Activated CD4-positive, alpha-beta T cell treated with anti-CD3 and anti-CD28 coated beads, Interleukin-2, Interleukin-4, amounts not matched to agents 100 ng/mL and 50 ng/mL, durations not matched to agents 16 hours and 8 hours (primary cell): ENCODE measurements around the gene SMURF1.
"Not testable (repeated sequence)": the region's sequence is repeated elsewhere in the genome, so short reads cannot be mapped to it uniquely, and the experiment has no call there.

Experiments
- DNase-seq: peaks from one replicate; pipeline ENCODE4 v3.0.0-alpha.2; 2020; ENCODE audit warnings: low spot score

Gene SMURF1

DNA sequence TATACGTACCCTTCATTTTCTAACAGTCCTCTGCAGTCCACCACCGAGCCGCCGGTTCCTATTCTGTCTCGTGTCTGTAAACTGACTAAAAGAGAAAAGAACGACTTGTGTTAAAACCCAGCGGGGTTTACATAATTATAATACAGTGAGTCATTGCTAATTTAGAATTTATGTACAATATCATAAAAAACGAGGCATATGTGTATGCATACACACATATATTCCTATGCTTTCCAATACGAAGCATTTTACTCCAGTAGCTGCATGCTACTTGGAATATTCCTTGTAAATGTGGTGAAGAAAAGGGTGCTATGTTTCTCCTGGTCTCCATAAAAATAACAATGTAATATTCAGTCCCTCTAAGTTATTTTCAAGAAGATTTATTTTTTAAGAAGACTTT, 89.1 kb downstream of the SMURF1 start:
- no peak for DNase-seq

DNA sequence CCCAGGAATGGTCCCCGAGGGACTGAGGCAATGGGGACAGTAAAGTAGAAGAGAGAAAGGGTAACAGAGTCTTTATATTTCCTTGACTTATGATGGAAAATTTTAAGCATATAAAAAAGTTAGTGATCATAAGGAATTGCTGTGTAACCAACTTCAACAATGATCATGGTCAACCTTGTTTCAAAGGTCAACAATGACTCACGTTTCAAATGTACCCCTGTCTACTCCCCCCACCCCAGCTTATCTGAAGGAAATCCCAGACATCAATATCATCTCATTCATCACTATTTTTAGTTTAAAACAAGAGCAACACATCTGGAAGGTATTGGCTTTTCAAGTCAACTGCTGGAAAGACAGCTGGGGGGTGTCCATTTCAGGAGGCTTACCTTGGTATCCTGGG, 92.9 kb downstream of the SMURF1 start:
- no peak for DNase-seq

DNA sequence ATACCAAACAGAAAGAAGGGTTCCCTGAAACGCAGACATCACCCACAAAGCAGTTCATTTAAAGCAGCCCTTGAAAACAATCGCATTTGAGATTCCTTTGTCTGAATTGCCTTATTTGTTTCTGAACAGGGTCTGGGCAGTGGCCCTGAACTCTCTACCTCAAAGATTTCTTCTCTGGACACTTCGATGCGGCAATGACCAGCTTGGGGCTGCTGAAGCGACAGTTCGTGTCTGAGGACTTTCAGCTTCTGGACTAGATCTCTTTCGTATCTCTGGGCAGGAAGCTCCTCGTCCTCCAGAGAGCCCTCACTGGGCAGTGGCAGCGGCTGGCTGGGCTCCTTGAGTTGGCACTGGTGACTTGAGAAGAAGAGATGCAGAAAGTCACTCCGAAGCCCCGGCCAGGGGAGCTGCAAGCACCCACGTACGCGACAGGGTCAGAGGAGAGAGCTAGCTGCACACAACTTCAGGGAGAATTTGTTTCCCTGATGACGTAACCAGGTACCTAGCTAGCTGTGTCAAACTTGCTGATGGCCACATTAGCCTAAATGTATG, 96.3 kb downstream of the SMURF1 start:
- no peak for DNase-seq

DNA sequence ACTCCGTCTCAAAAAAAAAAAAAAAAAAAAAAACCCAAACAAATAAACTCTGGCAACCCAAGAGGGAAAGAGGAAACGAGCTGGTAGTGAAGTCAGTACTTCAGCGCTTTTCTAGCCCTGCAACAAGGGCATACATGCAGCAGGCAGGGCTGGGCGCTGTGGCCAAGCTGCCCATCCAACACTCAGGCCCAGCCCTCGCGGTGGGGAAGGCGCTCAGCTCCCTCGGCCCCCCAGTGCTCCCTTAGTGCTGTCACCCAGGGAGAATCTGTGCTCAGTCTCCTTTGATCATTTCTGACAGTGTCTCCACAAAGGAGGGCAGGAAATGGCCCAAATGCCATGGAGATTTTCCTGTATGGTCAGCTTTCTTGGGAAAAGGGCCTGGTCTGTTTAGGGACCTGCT, 97.2 kb downstream of the SMURF1 start:
- no peak for DNase-seq

DNA sequence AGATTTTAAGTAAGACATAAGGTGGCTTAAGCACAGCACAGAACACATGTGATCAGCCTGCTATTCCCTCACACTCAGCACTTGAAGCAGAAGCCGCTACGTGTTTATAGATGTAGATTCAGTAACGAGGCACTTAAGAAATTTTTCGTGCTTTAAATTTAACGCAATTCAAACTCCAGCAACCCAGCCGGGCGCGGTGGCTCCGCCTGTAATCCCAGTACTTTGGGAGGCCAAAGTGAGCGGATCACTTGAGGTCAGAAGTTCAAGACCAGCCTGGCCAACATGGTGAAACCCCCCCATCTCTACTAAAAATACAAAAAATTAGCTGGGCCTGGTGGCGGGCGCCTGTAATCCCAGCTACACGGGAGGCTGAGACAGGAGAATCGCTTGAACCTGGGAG, 97.6 kb downstream of the SMURF1 start:
- DNase-seq = not testable (repeated sequence)

DNA sequence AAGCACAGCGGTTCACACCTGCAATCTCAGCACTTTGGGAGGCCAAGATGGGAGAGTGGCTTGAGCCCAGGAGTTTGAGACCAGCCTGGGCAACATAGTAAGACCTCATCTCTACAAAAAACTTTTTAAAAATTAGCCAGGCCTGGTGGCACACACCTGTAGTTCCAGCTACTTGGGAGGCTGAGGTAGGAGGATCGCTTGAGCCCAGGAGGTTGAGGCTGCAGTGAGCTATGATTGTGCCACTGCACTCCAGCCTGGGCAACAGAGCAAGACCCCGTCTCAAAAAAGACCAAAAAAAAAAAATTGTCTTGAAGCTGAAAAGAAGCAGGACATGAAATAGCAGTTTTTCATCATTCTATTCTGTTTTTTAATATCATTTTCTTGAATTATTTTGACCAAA, 99.0 kb downstream of the SMURF1 start:
- DNase-seq = not testable (repeated sequence)

DNA sequence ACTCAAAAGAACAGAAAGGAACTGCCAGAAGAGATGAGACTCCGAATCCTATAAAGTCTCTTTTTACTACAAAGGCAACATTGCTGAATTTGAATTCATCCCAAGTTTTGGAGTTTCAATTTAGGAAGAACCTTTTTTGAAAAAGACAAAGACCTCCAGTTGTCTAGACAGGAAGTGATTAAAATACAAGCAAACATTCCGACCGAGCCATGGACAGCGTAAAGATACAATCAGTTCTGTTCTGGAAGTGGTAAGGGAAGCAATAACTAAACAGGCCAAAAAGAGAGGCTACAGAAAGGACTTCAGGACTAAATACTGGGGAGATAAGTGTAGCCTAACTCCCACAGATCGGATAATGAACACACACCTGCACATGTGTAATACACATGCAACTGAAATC, 101.0 kb downstream of the SMURF1 start:
- no peak for DNase-seq

DNA sequence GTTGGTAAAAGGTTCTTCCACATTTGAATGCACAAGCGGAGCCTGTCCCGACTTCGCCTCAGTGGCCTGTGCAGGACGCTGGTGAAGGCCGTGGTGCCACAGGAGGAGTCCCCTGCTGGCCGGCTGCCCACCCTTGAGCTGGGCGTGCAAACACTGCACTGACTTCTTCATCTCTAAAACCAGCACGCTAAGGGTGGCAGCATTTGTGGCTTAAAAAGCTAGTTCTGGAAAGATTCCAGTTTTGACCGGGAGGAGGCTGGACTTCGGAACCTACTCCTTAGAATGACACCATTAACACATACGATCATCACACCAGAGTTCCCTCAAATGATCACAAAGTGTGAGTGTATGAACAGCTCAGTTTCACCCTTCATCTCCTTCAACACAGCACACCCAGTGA, 102.4 kb downstream of the SMURF1 start:
- no peak for DNase-seq

DNA sequence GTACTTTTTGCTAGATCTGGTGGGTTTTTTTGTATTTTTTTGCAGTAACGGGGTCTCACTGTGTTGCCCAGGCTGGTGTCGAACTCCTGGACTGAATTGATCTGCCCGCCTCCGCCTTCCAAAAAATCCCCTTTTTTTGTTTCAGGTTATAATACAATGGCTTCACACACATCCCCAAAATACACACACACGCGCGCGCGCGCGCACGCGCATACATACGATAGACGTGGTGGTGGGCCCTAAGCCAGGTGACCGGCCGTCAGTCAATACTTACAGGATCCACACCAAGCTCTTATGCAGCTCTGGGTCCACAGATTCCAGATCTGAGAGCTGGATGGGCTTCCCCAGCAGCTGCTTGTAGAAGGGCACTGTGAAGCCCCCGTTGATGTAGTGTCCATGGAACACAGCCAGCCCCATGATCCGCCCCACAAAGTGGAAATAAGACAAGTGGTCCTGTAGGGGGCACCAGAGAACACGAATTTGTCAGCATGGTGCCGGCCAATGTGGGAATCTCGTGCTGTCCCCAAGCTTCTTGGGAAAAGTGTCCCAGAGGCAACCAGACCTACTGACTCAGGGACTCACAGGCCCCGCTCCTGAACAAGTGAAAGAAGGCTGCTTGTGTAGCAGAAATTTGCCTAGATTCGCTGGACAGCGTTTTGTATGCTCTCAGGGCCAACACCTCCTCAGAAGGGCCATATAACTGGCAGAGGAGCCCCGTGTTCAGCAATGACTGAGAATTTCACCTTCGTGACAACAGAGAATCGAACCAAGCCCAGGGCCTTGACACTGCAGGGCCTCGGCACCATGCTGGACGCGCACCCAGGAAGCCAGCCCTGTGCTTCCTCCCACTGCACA, 103.6 kb downstream of the SMURF1 start:
- peak; percentile 61 for DNase-seq

DNA sequence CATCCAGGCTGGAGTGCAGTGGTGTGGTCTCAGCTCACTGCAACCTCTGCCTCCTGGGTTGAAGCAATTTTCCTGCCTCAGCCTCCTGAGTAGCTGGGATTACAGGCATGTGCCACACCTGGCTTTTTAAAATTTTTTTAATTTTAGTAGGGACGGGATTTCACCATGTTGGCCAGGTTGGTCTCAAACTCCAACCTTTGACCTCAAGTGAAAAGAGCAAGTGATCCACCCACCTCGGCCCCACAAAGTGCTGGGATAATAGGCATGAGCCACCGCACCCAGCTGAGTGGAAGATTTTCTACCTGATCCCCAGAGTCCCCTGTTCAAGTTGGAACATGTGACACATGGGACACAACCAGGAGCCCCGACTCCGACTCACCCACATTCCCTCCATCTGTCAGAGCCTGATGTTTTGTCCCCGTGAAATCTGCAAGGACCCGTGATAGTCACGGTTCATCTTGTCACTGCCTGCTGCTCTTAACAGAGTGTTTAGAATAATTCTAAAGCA, 104.5 kb downstream of the SMURF1 start:
- DNase-seq = no peak

DNA sequence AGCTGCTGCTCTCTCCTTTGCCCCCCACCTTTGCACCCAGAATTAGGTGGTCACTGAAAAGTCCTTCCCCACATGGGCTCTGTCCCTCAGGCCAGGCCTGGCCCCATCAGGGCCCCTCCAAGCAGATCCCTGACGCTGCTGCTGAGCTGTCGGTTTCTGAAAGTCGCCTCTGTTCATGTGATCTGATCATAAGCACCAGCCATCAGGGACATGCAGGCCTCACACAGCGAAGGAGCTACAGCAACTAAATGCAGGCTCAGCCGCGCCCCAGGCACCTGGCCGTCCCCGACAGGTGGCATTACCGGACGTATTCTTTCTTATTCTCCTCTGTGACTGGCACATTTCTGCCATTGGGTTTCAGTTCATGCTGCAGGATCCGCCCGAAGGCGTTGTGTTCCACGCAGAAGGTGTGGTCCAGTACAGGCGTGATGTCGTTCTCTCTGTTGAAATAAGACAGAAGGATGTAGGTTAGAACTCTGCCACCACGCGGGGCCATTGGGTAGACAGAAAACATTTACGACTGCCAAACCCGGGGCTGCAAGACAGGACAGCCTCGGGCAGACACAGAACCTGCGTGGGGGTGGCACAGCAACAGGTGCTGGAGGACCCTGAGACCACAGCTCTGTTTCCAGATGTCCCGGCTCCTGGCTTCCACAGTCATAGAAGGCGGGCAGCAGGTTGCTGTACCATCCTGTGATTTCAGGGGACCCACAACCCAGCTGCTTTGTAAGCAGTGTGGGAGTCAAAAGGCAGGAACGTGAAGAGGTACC, 105.6 kb downstream of the SMURF1 start:
- no peak for DNase-seq

DNA sequence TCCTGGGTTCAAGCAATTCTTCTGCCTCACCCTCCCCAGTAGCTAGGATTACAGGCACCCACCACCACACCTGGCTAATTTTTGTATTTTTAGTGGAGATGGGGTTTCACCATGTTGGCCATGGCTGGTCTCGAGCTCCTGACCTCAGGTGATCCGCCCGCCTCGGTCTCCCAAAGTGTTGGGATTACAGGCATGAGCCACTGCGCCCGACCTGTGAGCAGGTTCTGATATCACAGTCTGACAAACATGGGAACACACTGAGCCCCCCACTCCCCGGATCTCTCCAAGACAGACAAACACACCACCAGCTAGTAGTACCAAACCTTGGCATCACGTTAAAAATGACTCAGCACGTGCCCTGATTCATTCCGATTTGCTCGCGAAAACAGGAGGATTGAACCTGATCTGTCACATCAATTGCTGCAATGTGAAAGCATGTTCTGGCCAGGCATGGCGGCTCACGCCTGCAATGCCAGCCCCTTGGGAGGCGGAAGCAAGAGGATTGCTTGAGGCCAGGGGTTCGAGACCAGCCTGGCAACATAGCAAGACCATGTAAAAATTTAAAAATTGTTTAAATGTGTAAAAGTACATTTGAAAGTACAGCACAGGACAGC, 106.5 kb downstream of the SMURF1 start:
- DNase-seq = no peak

DNA sequence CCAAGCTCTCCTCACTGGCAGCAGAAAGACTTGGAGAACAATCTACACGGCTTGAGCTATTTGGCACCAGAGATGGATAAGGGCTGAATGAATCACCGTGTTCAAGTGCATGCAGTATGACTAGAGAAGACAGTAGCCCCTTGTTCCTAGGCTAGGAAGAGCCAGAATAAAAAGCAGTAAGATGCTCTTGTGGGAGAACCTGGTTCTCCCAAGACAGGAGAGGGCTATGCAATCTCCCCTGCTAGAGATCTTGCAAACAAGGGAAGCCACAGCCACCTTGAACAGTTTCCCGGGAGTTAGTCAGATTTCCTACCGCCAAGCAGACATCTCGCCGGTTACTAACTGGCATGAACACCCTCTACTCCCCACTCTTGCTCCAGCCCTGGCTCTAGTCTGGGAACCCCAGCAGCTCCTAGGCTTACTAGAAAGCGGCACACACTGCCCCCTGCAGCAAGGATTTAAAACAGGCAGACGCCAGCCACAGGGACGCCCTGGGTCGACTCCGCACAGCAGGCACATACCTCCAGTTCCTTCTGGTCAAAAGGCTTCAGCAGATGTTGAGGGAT, 107.3 kb downstream of the SMURF1 start:
- peak; percentile 4 for DNase-seq

DNA sequence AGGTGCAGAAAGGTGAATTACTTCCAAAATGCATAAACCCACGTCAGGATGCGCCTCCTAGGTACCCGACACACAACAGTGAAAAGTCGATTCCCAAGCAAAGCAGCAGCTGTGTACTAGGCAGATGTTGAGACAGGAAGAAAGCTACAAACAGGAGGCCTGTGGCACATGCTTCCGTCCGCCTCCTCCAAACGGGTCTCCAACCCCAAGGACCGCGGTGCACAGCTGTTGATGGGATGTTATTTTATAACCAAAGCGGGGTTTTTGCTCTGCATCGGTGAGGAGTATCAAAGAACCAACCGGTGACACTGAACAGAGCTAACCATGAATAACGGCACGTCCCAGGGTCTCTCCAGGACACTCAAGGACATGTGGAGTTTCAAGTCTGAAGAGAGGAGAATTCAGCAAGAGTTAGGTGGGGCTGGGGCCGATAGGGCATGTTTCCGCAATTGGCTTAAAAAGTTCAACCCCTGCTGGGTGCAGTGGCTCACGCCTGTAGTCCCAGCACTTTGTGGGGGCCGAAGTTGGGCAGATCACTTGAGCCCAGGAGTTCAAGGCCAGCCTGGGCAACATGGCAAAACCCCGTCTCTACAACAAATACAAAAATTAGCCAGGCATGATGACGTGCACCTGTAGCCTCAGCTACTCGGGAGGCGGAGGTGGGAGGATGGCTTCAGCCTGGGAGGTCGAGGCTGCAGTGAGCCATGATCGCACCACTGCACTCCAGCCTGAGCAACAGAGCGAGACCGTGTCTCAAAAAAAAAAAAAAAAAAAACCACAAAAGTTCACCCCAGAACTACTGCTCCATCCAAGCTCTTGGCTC, 108.0 kb downstream of the SMURF1 start:
- DNase-seq = no peak

DNA sequence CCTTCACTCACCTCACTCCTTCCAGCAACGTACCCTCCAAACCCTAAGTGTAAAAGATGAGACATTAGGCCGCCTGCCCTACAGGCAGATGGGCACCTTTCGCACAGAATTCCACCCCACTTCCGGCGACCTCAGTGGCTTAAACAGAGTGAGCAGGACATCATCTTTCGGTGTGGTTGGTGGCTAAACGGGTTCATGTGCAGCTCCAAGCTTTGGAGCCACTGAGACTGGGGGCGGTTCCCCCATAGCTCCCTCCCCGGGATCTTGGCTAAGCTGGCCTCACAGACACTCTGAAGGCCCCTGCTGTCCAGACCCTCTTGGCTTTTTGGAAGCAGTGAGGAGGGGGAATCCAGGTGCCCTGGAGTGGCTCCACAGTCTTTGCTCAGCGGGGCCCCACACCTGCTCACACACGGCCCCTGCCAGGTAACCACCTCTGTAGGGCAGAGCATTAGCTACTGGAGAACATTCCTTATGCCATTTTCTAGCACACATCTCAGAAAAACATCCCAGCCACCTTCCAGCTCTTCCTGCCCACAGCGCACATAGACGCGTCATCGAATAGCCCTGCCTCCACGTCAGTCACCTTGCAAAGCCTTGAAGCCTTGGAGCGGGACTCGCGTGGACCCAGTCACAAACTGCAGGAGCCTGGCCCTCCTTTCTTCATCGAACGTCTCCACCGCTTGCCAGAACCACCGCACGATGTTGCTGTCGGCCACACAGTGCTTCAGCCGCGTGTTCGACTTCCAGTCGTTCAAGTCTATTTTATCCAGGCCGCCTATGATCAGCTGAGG, 108.8 kb downstream of the SMURF1 start:
- no peak for DNase-seq

DNA sequence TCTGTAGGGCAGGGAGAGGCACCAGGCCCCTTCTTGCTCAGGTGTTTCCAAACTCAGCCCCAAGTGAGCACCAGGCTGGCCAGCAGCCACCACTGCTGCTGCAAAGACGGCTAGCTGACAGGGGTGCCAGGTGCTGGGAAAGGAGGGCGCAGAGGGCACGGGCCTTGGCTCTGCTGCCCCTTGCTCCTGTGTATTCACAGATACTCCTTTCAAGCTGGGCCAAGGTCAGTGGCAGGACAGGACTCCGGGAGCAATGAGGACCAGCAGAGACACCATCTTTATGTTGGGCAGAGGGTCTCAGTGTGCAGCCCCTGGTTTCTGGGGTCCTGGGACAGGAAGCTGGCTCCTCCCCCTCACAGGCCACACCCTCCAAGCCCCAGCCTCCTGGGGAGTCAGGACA, 110.1 kb downstream of the SMURF1 start:
- no peak for DNase-seq

DNA sequence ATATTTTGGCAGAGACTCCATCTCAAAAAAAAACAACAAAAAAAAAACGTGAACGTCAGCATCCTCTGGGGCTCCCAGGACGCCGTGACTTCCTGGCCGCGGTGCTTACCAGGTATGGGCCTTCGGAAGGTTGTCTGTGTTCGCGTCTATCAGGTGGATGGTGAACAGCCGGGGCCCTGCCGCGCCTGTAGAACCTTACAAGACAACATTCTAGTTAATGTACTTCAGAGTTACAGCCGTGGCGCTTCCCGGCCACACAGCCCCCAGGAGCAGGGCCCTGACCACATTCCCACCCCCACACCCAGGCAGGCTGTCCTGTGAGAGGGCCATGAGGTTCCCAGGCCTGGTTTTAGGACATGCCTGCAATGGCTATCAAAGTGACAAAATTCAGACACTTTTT, 111.0 kb downstream of the SMURF1 start:
- no peak for DNase-seq

DNA sequence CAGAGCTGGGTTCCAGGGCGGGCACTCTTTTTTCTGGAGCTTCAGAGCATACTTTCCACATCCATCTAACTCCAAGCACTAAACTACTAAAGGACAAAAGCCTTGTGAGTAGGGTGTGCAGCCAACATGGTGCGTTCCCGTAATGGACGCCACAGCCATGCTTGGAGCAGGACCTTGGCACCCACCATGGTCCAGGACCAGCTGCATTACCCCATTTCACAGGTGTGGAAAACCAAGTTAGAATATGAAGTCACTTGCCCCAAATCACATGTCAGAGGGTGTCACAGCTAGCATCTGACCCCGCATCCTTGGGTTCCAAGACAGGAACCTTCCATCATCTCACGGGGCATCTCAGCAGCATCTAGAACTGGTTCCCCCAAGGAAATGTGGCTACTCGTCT, 112.4 kb downstream of the SMURF1 start:
- no peak for DNase-seq

DNA sequence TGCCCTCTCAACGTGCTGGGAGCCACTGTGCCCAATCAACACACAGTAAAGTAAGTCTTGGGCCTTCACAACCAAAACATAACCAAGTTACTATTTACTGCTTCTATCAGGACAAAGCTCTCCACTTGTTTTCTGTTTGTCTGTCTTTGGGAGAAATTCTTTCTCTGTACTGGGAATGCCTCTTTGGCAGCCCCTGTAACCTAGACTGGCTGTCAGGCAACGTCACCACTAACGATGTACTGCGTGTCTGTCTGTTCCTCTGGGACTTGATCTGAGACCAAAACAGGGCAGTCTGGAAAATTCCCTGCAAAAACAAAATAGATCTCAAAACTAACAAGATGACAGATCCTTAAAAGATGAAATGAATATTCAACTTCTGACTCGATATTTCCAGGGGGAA, 113.0 kb downstream of the SMURF1 start:
- no peak for DNase-seq

DNA sequence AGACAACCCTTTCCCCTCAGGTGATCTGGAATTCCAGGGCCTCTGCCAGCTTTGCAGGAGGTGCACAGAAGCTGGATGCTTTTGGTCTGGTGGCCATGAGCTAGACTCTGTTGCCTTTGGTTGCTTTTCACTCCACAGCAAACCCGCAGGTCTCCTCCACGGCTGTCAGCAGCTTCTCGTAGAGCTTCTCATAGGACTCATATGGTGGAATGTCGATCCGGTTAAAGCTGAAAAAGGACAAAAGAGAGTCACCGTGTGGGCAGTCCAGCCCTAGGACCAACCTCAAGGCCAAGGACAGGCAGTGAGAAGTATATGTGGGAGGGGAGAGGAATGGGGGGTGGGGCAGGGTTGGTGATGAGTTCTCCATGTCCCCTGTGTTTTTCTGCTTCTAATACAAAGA, 113.5 kb downstream of the SMURF1 start:
- no peak for DNase-seq
